Daoy (cell line): ENCODE data around the gene PTGER1. TPM values are rescaled to one million over a fixed set of nuclear protein-coding genes. Genes with fewer than 3 reads are reported as not detected.
"Not testable (repeated sequence)": the region's sequence is repeated elsewhere in the genome, so short reads cannot be mapped to it uniquely, and the experiment has no call there.

Source experiments
- DNase-seq: peaks from one replicate; pipeline ENCODE4 v3.0.0-alpha.2; 2015; ENCODE audit warnings: low read depth
- total RNA-seq: library from RNA; depleted of rRNA; stranded (reverse); fragments of >200 nt; shearing (Covaris generic); gene quantifications from 2 replicates; pipeline ENCODE4 v1.2.3, GENCODE V29; 2014; rRNA removed

PTGER1 gene, protein sequence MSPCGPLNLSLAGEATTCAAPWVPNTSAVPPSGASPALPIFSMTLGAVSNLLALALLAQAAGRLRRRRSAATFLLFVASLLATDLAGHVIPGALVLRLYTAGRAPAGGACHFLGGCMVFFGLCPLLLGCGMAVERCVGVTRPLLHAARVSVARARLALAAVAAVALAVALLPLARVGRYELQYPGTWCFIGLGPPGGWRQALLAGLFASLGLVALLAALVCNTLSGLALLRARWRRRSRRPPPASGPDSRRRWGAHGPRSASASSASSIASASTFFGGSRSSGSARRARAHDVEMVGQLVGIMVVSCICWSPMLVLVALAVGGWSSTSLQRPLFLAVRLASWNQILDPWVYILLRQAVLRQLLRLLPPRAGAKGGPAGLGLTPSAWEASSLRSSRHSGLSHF
- not detected in 2 replicates for total RNA-seq

DNA sequence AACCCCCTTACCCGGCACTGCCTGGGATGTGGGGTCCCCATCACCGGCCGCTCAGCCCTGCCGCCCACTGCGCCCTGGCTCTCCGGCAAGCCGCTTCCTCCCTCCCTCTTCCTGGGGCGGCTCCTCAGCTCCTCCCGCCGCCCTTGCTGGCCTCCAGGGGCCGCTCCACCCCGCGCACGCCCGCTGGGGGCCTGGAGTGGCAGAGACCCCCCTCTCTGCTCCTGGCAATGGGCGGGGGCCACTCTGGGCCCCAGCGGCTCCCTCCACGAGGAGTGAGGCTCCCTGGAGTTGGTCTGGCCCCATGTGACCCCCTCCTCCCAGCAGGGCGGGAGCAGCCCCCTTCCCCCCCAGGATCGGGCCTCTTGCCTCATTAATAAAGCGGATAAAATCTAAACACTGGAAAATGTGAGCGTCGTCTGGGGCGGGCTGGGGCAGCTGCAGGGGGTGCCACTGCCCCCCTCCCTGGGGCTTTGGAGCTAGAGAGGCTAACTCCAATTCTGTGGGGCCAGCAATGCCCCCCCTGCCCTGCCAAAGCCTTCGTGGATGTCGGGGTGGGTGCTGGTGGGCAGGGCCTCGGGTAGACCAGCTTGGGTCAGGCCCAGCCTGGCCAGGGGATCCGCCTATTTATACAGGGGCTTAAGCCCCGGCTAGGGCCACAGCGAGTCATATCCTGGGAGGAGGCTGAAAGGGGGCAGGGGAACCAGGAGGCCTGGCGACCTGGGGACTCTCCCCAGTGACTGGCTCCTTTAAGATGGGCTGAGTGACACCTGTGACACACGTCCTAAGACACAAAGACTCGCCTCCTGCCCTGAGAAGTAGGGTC lies at the start of gene PTGER1:
TSS of gene PTGER1 (minus strand) at position 104 of the 823 bp plus-strand sequence. CDS start 1,034 bp downstream, outside the sequence.
- DNase-seq, result peak; percentile 54

DNA sequence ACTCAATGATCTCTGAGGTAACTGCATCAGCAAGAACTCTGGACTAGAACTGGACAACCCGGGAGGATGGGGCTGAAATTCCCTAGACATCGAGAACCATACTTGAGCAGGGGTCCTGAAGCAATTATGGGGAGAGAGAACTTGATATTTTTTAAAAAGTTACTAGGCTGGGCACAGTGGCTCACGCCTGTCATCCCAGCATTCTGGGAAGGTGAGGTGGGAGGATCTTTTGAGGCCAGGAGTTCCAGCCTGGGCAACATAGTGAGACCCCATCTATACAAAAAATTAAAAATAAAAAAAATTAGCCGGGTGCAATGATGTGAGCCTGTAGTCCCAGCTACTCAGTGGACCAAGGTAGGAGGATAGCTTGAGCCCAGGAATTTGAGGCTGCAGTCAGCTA lies 45.4 kb upstream of the PTGER1 start:
- DNase-seq, result no peak

DNA sequence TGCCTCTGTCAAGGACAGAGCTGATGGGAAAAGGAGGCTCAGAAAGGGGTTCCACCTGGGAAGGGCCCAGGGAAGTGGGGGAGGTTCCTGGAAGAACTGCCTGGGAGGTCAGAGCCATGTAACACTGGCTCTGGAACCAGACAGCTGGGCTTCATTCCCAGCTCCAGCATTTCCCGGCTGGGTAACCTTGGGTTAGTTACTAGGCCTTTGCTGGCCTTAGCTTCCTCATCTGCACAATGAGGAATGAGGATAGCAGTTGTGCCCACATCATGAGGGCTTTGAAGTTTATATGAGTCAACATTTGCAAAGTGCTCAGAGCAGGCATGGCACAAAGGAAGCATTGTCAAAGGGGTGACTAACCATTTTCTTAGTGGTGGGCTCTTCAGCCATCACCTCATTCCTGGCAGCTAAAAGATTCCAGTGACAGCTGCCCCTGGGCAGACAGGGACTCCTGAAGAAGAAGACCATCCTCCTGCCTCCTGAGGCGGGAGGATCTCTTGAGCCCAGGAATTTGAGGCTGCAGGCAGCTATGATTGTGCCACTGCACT lies 44.8 kb upstream of the PTGER1 start:
- DNase-seq, result peak; percentile 91

DNA sequence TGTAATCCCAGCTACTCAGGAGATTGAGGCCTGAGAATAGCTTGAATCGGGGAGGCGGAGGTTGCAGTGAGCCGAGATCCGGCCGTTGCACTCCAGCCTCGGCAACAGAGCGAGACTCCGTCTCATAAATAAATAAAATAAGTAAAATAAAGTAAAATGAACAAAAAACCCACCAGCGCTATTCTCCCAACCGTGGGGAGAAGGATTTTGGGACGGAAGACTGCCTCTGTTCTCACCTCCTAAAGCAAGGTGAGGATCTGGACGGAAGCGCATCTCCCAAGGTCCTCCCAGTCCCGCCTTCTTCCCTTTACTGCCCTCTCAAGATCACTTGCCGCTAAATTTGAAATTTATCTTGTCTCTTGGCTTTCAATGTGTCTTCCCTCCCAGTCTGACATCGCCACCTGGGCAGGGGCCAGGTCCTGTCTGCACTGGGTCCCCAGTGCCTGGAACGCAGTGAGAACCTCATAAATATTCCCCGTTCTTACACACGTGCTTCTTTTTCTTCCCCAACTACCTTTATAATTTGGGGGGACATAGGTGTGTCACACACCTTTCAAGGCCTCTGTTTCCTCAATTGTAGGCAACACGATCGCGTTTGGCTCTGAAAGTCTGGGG lies 44.2 kb upstream of the PTGER1 start:
- no peak for DNase-seq

DNA sequence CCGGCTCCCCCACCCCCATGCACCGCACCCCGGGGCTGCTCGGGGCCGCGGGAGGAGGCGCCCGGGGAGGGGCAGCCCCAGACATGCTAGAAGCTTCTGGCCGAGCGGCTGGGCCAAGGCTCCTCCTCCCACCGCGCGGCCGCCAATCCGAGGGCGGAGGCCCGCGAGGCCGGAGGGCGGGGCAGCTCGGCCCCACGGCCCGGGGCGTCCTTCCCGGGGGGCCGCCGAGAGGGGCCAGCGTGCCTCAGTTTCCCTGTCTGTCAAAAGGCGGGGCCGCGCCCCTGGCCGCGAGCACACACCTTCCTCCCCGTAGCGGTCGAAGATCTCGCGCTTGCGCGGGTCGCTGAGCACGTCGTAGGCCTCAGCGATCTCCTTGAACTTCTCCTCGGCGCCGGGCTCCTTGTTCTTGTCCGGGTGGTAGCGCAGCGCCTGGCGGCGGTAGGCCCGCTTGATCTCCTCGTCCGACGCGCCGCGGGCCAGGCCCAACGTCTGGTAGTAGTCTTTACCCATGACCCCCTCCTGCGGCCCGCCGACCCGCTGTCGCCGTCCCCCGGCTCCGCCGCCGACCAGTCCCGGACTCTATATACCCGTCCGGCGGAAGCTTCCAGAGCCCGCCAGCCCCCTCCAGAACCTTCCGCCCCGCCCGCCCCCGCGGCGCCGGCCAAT lies 42.8 kb upstream of the PTGER1 start, which contains the start of gene DNAJB1:
TSS of gene DNAJB1 (minus strand) at position 558 of the 666 bp plus-strand sequence. CDS start at position 510, 48 bp downstream.
- DNase-seq, result peak; percentile 84

DNA sequence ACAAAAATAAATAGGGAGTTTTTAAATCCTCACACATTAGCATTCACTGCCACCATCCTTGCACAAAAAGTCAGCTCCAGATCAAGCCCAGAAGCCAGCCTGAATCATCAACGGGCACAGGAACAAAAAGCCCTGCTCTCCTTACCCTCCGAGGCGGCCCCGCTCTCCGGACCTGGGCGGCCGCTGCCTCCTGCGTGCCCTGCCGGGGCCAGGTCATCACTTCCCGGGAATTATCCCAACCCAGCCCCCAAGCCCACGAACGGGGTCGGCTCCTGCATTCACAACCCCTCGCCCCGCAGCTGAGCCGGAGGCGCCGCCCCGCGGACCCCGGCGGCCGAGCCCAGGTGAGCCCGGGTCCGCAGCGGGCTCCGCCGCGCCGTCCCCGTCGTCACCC lies 42.3 kb upstream of the PTGER1 start:
- no peak for DNase-seq

DNA sequence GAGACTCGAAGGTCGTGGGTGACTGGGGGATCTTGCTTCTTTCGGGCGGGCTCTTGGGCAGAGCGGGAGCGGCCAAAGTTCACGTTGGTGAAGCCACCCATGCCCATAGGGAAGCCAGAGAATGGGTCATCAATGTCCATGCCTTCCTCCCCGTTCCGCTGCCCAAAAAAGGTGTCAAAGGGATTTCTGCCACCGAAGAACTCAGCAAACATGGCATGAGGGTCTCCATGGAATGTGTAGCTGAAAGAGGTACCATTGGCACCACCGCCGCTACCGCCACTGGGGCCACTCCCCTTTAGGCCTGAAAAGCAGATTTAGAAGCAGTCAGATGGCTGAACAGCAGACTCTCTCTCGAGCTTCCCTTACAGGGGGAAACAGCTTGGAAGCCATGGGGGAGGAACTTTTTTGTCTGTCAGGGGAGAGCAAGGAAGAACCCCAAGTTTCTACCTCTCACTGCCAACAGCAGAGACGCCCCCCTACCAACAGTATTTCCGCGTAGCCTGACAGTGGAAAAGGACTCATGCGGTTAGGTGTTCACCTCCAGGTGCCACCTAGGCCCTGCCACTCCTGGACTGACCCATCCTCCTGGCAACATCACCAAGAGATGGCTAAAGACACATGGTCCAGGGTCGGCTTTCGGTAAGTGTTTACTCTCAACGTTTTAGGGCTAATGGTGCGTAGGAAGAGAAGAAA lies 41.7 kb upstream of the PTGER1 start:
- DNase-seq, result no peak

DNA sequence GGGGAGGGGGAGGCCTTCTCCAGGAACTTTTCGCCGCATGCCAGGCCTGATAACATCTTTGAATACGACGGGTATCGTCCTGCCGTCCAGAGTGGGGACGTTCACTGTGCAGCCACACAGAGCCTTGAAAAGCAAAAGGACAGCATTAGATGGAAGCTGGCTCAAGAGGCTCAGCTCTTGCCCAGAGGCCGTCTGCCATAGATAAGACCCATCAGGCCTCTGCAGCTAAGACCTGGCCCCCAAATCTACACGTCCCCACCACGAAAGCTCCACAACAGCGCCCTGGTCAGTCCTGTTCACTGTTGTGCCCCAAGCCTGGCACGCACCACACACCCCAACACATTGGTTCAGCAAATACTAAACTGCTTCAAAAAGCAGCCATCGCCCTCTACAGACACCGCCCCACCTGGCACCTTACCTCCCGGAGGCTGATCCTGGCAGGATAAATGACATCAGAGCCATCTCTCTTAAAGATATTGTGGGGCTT lies 40.9 kb upstream of the PTGER1 start:
- no peak for DNase-seq

DNA sequence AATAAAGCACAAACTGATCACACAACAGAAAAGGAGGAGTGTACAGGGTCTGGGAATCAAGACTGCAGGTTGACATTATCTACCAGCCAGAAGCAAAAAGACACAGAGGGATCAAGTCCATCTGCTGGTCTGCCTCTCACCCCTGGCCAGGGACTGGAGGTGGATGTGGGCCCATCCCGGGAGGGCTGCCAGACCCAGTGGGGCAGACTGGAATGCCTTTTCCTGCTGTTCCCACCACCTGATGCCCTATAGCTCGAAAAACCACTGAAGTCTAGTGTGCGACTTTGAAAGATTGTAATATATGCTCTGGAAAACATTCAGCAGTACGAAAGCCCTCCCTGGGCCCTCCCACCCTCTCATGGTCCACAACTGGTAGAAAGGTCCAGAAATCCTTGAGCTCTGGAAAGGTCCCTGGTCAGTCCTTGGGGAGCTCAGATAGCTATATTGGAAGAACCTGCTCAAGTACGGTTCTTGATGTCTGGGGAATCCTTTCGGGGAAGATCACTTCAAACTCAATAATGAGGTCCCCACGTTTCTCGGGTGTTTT lies 40.4 kb upstream of the PTGER1 start:
- no peak for DNase-seq

DNA sequence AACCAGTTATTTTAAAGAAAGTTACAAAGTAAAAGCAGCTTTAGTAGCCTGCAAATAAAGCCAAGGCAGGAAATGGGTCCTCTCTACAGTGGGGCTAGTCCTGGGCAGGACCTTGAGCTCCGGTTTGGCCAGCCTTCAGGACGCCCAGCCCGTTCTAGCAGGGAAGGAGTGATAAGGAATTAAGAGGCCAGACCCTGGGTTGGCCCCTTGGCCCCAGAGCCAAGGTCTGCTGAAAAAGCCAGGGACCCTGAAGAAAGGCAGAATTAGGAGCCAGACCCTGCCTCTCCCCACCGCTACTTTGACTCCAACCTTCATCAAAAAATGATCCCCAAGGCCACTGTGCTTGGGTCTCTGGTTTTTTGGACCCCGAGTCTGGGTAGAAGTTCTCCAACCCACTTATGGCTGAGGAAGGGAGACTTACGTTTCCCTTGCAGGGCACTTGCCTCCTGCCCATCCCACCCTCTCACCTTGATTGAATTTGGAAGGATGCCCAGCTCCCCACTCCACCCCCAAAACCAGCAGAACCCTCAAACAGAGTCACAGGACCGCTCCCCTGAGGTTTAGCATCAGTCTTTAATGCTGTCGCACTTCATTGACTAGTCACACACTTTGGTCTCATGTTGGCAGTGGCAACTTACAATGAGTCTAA lies 39.2 kb upstream of the PTGER1 start:
- DNase-seq, result no peak

DNA sequence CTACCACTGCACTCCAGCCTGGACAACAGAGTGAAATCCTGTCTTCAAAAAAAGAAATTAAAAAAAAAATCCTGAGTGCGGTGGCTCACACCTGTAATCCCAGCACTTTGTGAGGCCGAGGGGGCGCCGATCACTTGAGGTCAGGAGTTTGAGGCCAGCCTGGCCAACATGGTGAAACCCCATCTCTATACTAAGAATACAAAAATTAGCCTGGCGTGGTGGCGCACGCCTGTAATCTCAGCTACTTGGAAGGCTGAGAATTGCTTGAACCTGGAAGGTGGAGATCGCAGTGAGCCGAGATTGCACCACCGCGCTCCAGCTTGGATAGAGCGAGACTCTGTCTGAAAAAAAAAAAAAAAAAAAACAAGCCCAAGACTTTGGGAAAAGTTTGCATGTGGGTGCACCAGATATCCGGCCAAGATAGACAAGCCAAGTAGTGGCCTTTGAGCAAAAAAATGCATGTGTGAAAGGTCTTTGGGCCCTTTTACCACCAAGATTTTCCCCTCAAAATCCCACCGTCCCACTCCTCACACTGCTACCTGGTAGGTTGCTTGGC lies 37.3 kb upstream of the PTGER1 start:
- DNase-seq, result no peak

DNA sequence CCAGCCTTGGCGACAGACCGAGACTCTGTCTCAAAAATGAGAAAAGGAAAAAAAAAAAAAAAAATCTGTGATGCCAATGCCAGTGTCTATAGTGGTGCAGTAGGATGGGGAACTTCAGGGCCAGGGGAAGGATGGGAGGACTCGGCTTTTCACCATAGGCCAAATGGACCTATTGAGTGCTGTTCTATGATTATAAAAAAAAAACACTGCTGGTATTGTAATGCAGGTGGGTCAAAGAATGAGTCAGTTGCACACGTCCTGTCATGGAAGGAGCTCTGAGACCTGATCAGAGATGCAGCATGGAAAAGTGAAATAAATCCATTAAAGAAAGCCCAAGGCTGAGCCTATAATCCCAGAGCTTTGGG lies 36.1 kb upstream of the PTGER1 start:
- no peak for DNase-seq

DNA sequence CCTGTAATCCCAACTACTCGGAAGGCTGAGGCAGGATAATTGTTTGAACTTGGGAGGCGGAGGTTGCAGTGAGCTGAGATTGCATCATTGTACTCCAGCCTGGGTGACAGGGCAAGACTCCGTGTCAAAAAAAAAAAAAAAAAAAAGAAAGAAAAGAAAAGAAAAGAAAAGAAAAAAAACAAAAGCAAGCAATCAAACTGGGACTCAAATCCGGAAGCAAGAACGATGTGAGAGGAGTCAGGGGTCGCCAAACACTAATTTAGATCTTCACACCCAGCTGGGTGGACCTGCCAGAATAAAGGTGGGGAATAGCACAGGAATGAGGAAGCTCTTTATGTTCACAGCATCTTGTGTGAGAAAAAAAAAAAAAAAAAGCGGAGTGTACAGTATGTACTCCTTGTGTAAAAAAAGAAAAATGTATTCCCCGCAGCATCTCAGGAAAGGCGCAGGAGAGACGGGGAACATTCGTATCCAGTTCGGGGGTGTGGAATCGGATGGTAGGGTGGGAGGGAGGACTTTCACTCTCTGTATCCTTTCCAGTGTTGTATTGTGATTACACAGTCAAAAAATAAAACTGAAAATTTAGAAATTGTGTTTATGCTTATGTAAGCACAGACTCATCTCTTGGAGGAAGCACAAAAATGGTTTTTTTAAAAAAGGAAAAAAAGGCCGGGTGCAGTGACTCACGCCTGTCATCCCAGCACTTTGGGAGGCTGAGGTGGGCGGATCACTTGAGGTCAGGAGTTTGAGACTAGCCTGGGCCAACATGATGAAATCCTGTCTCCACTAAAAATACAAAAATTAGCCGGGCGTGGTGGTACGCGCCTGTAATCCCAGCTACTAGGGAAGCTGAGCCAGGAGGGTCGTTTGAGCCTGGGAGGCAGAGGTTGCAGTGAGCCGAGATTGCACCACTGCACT lies 35.4 kb upstream of the PTGER1 start:
- DNase-seq, result peak; percentile 54

DNA sequence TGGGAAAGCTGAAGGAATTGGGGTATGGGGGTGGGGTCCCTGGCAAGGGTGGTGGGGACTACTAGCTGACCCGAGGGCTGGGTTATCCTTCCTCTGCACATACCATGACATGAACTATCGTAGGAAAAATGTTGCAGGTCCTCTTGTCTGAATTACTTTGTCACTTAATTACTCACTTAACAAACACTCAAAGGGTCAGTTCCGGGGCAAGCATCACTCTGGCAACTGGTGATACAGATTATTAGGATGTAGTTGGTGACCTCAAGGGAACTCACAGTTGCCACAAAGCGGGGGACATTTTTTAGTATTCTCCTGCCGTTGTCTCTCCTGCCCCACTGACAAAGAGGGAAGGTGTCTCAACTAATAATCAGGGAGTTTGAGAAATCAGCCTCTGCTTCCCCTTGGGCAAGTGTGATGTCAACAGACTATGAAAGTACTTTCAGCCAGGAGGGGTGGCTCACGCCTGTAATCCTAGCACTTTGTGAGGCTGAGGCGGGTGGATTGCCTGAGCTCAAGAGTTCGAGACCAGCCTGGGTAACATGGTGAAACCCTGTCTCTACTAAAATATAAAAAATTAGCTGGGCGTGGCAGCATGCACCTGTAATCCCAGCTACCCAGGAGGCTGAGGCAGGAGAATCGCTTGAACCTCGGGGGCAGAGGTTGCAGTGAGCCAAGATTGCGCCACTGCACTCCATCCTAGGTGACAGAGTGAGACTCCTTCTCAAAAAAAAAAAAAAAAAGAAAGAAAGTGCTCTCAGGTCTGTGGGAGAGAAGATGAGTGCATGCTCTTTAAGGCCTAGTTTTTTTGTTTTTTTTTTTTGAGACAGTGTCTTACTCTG lies 32.8 kb upstream of the PTGER1 start:
- DNase-seq, result peak; percentile 46

DNA sequence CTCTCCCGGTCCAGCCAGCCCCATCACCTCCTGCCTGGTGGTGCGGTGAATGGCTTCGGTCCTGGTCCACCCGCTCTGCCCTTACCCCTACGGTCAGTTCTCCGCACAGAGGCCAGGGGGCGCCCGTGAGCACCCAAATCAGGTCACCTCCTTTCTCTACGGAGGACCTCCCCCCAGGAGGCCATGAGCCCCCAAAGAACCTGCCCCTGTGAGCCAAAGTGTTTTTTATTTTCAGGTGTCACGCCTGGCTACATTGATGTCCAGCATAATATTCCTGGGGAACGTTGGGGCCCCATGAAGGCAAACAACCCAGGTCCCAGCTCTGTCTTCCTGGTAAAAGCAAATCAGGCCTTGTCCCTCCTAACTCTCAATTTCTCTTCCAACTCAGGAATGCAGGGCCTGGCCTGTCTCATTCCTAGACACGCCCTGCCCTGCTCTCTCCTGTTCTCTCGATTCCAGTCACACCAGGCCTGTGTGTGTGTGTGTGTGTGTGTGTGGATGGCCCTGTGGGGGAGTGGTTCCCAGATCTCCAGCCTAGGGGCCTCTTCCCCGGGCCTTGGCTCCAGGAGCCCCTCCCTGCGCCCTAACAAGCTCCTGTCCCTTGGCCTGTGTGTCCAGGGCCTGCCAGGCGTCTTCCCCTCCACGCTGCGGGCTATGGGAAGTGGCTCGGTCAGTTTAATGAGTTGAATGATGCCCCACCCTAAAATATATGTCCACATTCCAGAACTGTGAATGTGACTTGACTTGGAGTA lies 30.5 kb upstream of the PTGER1 start:
- DNase-seq, result peak; percentile 74

DNA sequence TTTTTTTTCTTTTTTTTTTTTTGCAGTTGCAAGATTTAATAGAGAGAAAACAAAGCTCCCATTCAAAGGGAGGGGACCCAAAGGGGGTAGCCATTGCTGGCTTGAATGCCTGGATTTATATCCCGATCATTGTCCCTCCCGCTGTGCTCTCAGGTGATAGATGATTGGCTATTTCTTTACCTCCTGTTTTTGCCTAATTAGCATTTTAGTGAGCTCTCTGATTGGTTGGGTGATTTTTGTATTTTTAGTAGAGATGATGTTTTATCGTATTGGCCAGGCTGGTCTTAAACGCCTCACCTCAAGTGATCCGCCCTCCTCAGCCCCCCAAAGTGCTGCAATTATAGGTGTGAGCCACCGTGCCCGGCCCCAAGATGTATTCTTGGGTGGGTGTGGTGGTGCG lies 29.4 kb upstream of the PTGER1 start:
- DNase-seq, result not testable (repeated sequence)

DNA sequence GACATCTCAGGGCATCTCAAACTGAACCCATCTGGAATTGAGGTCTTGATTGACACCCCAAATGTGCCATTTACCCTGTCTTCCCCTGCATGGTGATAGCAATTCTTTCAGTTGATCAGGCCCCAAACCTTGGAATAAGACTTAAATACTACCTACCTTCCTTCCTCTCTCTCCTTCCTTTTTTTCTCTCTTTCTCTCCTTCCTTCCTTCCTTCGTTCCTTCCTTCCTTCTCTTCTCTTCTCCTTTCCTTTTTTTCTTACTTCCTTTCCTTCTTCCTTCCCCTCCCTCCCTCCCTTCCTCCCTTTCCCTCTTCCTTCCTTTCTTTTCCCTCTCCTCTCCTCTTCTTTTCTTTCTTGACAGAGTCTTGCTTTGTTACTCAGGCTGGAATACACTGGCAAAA lies 28.1 kb upstream of the PTGER1 start:
- DNase-seq, result no peak
